Mononuclear cell (primary cell): Measurements from ENCODE around the gene MORC1. TPM values are rescaled to one million over a fixed set of nuclear protein-coding genes. Genes with fewer than 3 reads are reported as not detected.

ENCODE experiments used
- H3K27me3 ChIP-seq: 2 replicates; pipeline ENCODE4 v1.6.0; 2011; ENCODE audit warnings: low read length, control low read depth; ENCODE audit not compliant: insufficient read depth
- H3K4me1 ChIP-seq: 2 replicates; pipeline ENCODE4 v1.5.1; 2011; ENCODE audit warnings: mild to moderate bottlenecking, low read length, control low read depth; ENCODE audit not compliant: insufficient read depth
- H3K4me3 ChIP-seq: 2 replicates; pipeline ENCODE4 v1.5.1; 2011; ENCODE audit warnings: mild to moderate bottlenecking, low read length, moderate library complexity
- H3K9me3 ChIP-seq: 2 replicates; pipeline ENCODE4 v1.5.1; 2011; ENCODE audit warnings: low read depth, mild to moderate bottlenecking, control low read depth, low read length
- total RNA-seq: library from RNA; depleted of rRNA; stranded (reverse); fragments of >200 nt; gene quantifications from one replicate; pipeline ENCODE4 v1.2.3, GENCODE V29; 2012

Gene MORC1
- total RNA-seq, 1 donor, result 0.84 TPM

- Histone ChIP-seq H3K27me3 (peaks cover 2% of the 10 kb centered on the region), H3K4me1 (no peaks in the 10 kb centered on the region), H3K4me3 (no peak overlapping the region), H3K9me3 (no peaks in the 10 kb centered on the region)
Observed at GRCh38 chr3:108951820-108952501, 166.0 kb downstream of the MORC1 start.

- no peaks in the 10 kb centered on the region for H3K4me1 ChIP-seq
- H3K4me3 ChIP-seq, result no peak overlapping the region
- H3K27me3 ChIP-seq, result peaks cover 2% of the 10 kb centered on the region
- no peaks in the 10 kb centered on the region for H3K9me3 ChIP-seq
Observed at GRCh38 chr3:108947855-108948254, 170.1 kb downstream of the MORC1 start.

GRCh38 chr3:108946292-108947285 lies 171.3 kb downstream of the MORC1 start:
- peaks cover 2% of the 10 kb centered on the region for H3K27me3 ChIP-seq
- no peak overlapping the region for H3K4me3 ChIP-seq
- no peaks in the 10 kb centered on the region for H3K9me3 ChIP-seq
- H3K4me1 ChIP-seq, result no peaks in the 10 kb centered on the region

GRCh38 chr3:108940568-108941263 lies 177.2 kb downstream of the MORC1 start:
- no peaks in the 10 kb centered on the region for H3K4me1 ChIP-seq
- H3K27me3 ChIP-seq, result no peaks in the 10 kb centered on the region
- H3K9me3 ChIP-seq, result no peaks in the 10 kb centered on the region
- H3K4me3 ChIP-seq, result no peak overlapping the region

GRCh38 chr3:108940166-108940565 lies 177.8 kb downstream of the MORC1 start:
- H3K4me3 ChIP-seq, result no peak overlapping the region

GRCh38 chr3:108936924-108937689 lies 180.8 kb downstream of the MORC1 start:
- Histone ChIP-seq H3K4me1 (no peaks in the 10 kb centered on the region), H3K9me3 (no peaks in the 10 kb centered on the region), H3K4me3 (no peak overlapping the region), H3K27me3 (no peaks in the 10 kb centered on the region)

More at GRCh38 chr3:108940166-108940565, 177.8 kb downstream of the MORC1 start:
- Histone ChIP-seq H3K4me1 (no peaks in the 10 kb centered on the region), H3K9me3 (no peaks in the 10 kb centered on the region), H3K27me3 (no peaks in the 10 kb centered on the region)

- H3K4me1 ChIP-seq, result no peaks in the 10 kb centered on the region
- H3K27me3 ChIP-seq, result peaks cover 12% of the 10 kb centered on the region
- no peak overlapping the region for H3K4me3 ChIP-seq
- H3K9me3 ChIP-seq, result peaks cover 7% of the 10 kb centered on the region
Observed at GRCh38 chr3:108931035-108931434, 186.9 kb downstream of the MORC1 start.

- Histone ChIP-seq H3K9me3 (no peaks in the 10 kb centered on the region), H3K27me3 (no peaks in the 10 kb centered on the region), H3K4me1 (peaks cover 4% of the 10 kb centered on the region), H3K4me3 (no peak overlapping the region)
Observed at GRCh38 chr3:108918866-108919265, 199.1 kb downstream of the MORC1 start.

- peaks cover 4% of the 10 kb centered on the region for H3K4me1 ChIP-seq
- H3K27me3 ChIP-seq, result no peaks in the 10 kb centered on the region
- H3K9me3 ChIP-seq, result no peaks in the 10 kb centered on the region
- H3K4me3 ChIP-seq, result no peak overlapping the region
Observed at GRCh38 chr3:108914774-108915641, 202.9 kb downstream of the MORC1 start.

- H3K27me3 ChIP-seq, result no peaks in the 10 kb centered on the region
- H3K9me3 ChIP-seq, result no peaks in the 10 kb centered on the region
- peaks cover 3% of the 10 kb centered on the region for H3K4me1 ChIP-seq
- no peak overlapping the region for H3K4me3 ChIP-seq
Observed at GRCh38 chr3:108909799-108910198, 208.1 kb downstream of the MORC1 start.

Other genes starting within 250 kb of the MORC1 start
- not detected for gene GUCA1C, start 164.3 kb downstream of the MORC1 start, total RNA-seq
- not detected for gene C3orf85, start 18.6 kb upstream of the MORC1 start, total RNA-seq
- not detected for gene DPPA2, start 198.4 kb upstream of the MORC1 start, total RNA-seq
- gene DPPA4, start 219.4 kb upstream of the MORC1 start, total RNA-seq, result 2.9 TPM